ENCODE measurements around the gene PPP3R1. TPM values are rescaled to one million over a fixed set of nuclear protein-coding genes. Genes with fewer than 3 reads are reported as not detected.

Gene PPP3R1, protein sequence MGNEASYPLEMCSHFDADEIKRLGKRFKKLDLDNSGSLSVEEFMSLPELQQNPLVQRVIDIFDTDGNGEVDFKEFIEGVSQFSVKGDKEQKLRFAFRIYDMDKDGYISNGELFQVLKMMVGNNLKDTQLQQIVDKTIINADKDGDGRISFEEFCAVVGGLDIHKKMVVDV
- 10 to 100 TPM; 78.5 to 79.6 TPM for total RNA-seq

DNA sequence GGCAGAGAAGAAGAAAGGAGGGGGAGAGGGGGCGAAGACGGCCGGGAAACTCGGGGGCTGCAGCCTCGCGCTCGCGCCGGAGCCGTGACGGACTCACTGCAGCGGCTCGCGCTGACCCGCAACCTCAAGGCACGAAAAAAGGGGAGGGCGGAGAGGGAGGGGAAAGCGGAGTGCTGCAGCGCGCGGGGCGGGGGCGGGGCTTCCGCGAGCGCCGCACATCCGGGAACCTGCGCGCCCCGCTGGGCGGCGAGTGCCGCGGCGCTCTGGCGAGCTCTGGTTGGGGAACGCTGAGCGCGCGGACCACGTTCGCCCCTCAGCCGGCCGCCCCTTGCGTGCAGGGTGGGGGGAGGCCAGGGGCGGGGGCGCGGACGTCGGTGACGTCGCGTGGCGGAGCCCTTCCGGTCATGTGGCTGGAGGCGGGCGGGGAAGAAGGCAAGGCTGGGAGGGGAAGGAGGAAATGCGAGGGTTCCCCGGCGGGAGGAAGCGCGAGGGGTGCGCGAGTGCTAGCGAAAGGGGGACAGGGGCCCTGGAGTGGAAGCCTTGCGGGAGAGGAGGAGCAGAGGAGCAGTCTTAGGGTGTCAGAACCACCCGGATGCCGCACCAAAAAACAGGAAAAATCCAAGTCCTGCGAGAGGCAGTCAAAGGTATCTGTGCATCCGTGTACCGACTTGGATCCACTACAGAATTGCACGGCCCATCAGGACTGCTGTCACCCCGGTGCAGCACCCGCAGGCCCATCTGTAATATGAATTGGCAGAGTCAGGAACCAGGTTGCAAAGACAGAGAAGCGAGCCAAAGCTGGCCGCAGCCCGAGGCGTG is at the start of gene PPP3R1:
PPP3R1 (minus strand) TSS at position 133 of the 819 bp plus-strand sequence. CDS start 405 bp downstream, outside the sequence.
- Mint-ChIP-seq H3K4me1 (peaks cover 41% of the 10 kb centered on the region), H3K27ac (peak within 1 kb of the TSS; percentile 99), H3K9me3 (no peaks in the 10 kb centered on the region), H3K4me3 (peak within 1 kb of the TSS; percentile 98), H3K36me3 (ENCODE audit: low read depth) (peaks cover 12% of the 10 kb centered on the region), H3K27me3 (peaks cover 5% of the 10 kb centered on the region)
- ChIA-PET CTCF (interaction anchor here (1.0 to 1.5 kb wide), 3 partner anchors 16 to 131 kb away, joined by 3 to 5 read pairs (median 4); no protein-coding TSS in a partner anchor), POLR2A (interaction anchor here (0.6 kb wide), 3 partner anchors 16 to 1112 kb away, joined by 3 to 5 read pairs (median 3); no protein-coding TSS in a partner anchor)
- DNase-seq, result peak; percentile 95

DNA sequence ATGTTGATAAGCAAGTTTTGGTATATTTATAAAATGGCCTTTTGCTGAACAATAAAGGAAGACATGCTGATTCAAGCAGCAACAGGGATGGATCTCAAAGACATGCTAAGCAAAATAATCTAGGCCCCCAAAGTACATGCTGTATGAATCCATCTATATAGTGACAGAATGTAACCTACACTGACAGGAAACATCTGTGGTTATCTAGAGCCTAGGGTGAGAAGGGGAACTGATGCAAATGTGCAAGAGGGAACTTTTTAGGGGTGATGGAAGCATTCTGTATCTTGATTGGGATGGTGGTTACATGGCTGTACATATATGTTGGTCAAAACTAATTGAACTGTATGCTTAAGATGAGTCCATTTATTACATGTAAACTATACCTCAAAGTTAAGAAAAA is 43.2 kb upstream of the PPP3R1 start:
- Mint-ChIP-seq H3K27ac (no peak overlapping the region), H3K36me3 (ENCODE audit: low read depth) (no peaks in the 10 kb centered on the region), H3K4me3 (no peak overlapping the region), H3K27me3 (peaks cover 6% of the 10 kb centered on the region), H3K9me3 (no peaks in the 10 kb centered on the region), H3K4me1 (no peaks in the 10 kb centered on the region)
- ChIA-PET CTCF (no interaction called here), POLR2A (no interaction called here)
- no peak for DNase-seq

DNA sequence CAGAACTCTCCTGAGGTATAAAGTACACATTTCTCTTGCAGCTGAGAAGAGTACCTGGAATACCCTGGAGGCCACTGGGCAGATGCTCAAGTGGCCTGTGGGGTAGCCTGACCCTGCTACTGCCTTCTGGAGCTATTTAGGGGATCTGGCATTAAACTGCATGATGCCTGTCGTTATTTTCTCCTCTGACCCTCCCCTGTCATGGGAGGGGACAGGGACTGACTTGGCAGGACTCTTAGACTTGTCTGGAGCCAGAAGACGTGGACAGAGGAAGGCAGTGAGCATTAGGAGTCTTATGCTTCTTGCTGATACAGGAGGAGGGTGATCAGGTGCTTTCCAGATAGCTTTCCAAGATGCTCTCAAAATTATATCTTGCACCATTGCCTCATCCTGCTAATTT is 42.6 kb upstream of the PPP3R1 start:
- H3K4me3 Mint-ChIP-seq, result no peak overlapping the region
- no peak overlapping the region for H3K27ac Mint-ChIP-seq
- H3K36me3 Mint-ChIP-seq (ENCODE audit: low read depth), result no peaks in the 10 kb centered on the region
- ChIA-PET POLR2A (no interaction called here), CTCF (no interaction called here)
- DNase-seq, result no peak
- no peaks in the 10 kb centered on the region for H3K4me1 Mint-ChIP-seq
- H3K9me3 Mint-ChIP-seq, result no peaks in the 10 kb centered on the region
- H3K27me3 Mint-ChIP-seq, result peaks cover 6% of the 10 kb centered on the region

DNA sequence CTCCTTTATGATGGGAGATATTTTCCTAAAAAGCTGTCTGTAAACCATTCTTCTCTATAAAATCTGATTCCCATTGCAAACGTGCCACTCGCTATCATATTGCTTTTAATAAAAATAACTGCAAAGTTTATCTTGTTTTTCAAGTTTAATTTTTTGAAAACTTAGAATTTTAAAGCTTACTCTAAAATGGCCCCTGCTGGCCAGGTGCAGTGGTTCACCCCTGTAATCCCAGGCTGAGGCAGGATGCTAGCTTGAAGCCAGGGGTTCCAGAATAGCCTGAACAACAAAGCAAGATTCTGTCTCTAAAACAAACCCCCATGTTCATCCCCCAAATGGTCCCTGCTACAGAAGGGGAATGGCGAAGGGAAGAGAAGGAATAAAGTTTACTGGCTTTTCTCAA is 41.9 kb upstream of the PPP3R1 start:
- ChIA-PET POLR2A (no interaction called here), CTCF (no interaction called here)
- peaks cover 3% of the 10 kb centered on the region for H3K27me3 Mint-ChIP-seq

DNA sequence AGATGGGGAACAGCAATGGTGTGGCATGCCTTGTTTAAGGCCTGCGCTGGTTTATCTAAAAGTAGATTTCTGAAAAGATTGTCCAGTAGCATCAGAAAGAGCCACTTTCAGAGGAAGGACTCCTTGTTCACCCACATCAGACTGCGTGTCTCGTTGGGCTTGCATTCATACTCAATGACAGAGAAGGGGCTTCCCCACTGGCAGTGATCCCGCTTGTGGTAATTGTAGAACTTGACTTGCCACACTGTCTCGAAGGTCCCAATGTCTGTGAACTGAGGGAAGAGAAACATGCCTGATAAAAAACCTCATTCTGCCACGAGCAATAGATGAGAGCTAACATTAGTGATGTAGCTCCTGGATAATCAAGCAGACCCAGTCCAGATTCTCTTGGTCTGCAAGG is 41.4 kb upstream of the PPP3R1 start:
- Mint-ChIP-seq H3K4me1 (no peaks in the 10 kb centered on the region), H3K36me3 (ENCODE audit: low read depth) (no peaks in the 10 kb centered on the region), H3K27me3 (peaks cover 3% of the 10 kb centered on the region), H3K9me3 (no peaks in the 10 kb centered on the region), H3K27ac (no peak overlapping the region), H3K4me3 (no peak overlapping the region)
- POLR2A ChIA-PET, result no interaction called here
- CTCF ChIA-PET, result no interaction called here
- DNase-seq, result no peak

More for the DNA sequence above, 41.9 kb upstream of the PPP3R1 start:
- no peaks in the 10 kb centered on the region for H3K36me3 Mint-ChIP-seq (ENCODE audit: low read depth)
- no peaks in the 10 kb centered on the region for H3K4me1 Mint-ChIP-seq
- DNase-seq, result no peak
- no peak overlapping the region for H3K4me3 Mint-ChIP-seq
- H3K27ac Mint-ChIP-seq, result no peak overlapping the region
- H3K9me3 Mint-ChIP-seq, result no peaks in the 10 kb centered on the region

DNA sequence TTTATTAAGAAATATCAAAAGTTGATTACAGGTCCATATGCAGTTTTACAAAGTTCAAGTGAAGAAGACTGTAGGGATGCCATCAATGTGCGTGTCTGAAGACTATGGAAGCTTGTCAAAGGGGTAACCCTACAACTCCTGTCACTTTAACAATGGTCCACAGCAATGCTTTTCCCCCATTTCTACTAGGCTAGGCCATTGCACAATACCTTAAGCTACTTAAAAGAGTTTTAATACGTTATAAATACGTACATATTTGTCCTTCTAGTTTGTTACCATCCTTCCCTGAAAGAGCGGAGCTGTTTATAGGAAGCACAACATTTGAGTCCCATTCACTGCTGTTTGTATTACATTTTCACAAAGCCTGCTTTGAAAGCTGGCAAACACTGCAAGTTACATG is 40.7 kb upstream of the PPP3R1 start:
- POLR2A ChIA-PET, result no interaction called here
- Mint-ChIP-seq H3K36me3 (ENCODE audit: low read depth) (no peaks in the 10 kb centered on the region), H3K27ac (no peak overlapping the region), H3K9me3 (no peaks in the 10 kb centered on the region), H3K27me3 (peaks cover 7% of the 10 kb centered on the region), H3K4me1 (no peaks in the 10 kb centered on the region), H3K4me3 (no peak overlapping the region)
- DNase-seq, result no peak
- CTCF ChIA-PET, result interaction anchor here (1.2 kb wide), 1 partner anchor 27 kb away, joined by 3 read pairs; the partner anchor contains the start of gene CNRIP1

DNA sequence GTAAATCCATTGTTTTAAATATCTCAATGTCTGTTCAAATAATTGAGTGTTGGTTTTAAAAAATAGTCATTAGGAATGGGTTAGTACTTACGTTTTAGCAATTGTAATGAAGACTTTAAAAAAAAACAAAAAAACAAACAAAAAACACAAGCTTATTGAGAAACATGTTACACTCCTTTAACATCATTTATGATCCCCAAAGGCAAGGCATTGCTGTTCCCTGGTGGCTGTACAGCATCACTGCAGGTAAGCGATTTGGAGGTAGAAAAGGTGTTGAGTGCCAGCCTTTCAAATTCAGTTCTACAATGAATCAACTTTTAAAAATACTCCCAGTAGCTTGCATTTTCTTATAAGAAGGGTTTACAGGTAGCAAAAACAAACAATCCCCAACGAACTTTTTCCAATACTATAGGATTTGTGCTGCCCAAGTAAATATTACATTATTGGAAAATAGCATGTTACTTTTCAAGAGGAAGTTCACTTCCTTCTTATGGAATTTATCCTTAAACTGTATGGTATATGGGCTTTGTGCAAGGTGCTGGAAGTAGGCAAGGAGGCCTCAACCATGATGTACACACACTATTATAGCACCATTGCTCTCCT is 39.9 kb upstream of the PPP3R1 start:
- H3K27ac Mint-ChIP-seq, result no peak overlapping the region
- peak; percentile 42 for DNase-seq
- POLR2A ChIA-PET, result no interaction called here

DNA sequence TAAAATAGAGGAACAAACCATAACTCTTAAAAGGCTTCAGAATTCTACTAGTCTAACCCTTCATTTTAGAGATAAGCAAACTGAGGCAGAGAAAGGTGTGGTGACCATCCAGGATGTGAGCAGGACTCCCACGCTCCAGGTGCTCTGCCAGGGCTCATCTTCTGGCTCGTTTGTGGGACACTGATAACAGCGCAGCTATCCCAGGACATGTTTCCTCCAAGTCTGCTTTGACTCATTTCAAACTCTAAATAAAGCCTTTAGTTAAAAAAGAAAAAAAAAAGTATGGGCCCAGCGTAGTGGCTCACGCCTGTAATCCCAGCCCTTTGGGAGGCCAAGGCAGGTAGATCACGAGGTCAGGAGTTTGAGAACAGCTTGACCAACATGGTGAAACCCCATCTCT is 39.0 kb upstream of the PPP3R1 start:
- POLR2A ChIA-PET, result no interaction called here

More for the DNA sequence above, 39.9 kb upstream of the PPP3R1 start:
- Mint-ChIP-seq H3K9me3 (no peaks in the 10 kb centered on the region), H3K27me3 (peaks cover 14% of the 10 kb centered on the region), H3K36me3 (ENCODE audit: low read depth) (no peaks in the 10 kb centered on the region), H3K4me3 (no peak overlapping the region), H3K4me1 (no peaks in the 10 kb centered on the region)
- CTCF ChIA-PET, result interaction anchor here (0.7 to 1.5 kb wide), 3 partner anchors 10 to 106 kb away, joined by 3 read pairs; partner anchors contain the start of gene CNRIP1

DNA sequence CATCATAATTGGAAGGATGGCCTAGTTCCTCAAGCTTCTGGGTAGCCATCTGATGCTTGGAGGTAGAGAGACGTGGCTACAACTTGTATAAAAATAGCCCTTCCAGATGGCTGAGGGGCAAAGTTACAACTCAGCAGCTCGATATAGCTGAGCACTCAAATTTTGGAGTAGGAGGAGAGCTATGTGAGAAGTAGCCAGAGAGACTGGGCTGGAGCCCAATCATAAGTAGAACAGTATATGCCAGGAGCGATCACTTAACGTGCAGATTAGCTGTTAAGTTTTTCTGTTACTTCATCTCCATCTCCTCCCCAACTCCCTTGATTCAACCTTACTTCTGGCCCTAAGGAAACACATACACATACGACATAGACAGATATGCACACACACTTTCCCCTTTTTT is 38.6 kb upstream of the PPP3R1 start:
- no peak overlapping the region for H3K27ac Mint-ChIP-seq
- no peak for DNase-seq
- no peaks in the 10 kb centered on the region for H3K9me3 Mint-ChIP-seq
- H3K27me3 Mint-ChIP-seq, result peaks cover 22% of the 10 kb centered on the region
- H3K4me3 Mint-ChIP-seq, result no peak overlapping the region
- ChIA-PET POLR2A (no interaction called here), CTCF (interaction anchor here (0.6 kb wide), 1 partner anchor 229 kb away, joined by 5 read pairs; no protein-coding TSS in a partner anchor)
- H3K36me3 Mint-ChIP-seq (ENCODE audit: low read depth), result no peaks in the 10 kb centered on the region
- H3K4me1 Mint-ChIP-seq, result no peaks in the 10 kb centered on the region

More for the DNA sequence above, 39.0 kb upstream of the PPP3R1 start:
- Mint-ChIP-seq H3K36me3 (ENCODE audit: low read depth) (no peaks in the 10 kb centered on the region), H3K27ac (no peak overlapping the region), H3K9me3 (no peaks in the 10 kb centered on the region), H3K4me1 (no peaks in the 10 kb centered on the region), H3K27me3 (peaks cover 18% of the 10 kb centered on the region), H3K4me3 (no peak overlapping the region)
- CTCF ChIA-PET, result interaction anchor here (0.6 to 1.5 kb wide), 2 partner anchors 105 to 229 kb away, joined by 3 to 5 read pairs; no protein-coding TSS in a partner anchor
- DNase-seq, result no peak

DNA sequence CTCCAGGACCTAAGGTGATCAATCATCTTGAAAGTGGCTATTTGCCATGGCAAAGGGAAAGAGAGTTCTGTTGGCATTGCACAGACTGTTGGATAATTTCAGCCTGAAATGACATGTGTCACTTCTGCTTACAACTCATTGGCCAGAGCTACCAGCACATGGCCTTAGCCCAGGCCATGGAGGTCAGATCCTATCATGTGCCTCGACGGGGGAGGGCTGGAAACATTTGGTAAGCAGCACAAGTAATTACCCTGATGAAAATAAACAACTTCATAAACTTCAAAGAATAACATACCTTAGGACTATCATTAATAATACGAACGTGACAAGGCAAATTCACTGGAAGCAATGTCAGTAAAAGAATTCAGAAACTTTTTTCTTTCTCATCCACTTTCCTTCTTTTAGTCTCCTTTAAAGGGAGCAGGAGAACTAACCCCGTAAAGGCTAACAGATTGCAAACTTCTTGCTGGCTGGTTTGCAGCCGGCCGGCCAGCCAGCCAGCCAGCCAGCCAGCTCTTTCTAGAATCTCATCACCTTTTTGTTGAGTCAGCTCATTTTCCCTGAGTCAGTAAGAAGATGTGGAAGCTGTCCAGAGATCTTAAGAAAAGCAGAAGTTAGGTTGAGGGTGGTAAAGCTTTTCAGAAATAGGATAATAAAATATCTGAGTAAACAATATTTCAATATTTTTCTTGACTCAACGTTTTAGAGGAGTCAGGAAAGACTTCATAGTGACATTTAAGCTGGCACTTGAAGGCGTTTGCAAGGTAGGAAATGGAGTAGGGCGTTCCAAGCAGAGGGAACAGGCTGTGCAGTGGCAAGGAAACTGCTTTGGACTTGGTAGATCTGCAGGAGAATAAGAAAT is 35.5 kb upstream of the PPP3R1 start:
- H3K27me3 Mint-ChIP-seq, result peaks cover 24% of the 10 kb centered on the region
- ChIA-PET CTCF (interaction anchor here (1.0 kb wide), 1 partner anchor 11 kb away, joined by 3 read pairs; no protein-coding TSS in a partner anchor), POLR2A (no interaction called here)

DNA sequence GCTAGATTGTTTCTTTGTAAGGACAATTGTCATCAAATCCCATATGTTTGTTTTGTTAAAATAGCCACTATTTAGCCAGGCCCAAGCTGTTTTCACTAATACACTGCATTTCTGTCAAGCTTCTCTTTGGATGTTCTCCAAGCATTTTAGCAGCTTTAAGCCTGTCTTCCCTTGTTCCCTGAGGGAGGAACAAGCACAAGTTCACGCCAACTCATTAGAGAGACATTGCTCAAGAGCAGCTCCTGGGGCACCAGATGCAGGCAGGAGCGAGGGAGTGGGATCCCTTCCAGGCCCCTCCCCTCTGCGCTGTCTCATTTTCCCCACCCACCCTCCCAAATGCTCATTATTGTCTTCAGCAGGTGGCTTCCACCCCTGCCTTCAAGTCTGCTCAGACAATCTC is 32.6 kb upstream of the PPP3R1 start:
- Mint-ChIP-seq H3K27me3 (peaks cover 30% of the 10 kb centered on the region), H3K4me3 (no peak overlapping the region), H3K27ac (no peak overlapping the region), H3K36me3 (ENCODE audit: low read depth) (no peaks in the 10 kb centered on the region), H3K9me3 (no peaks in the 10 kb centered on the region), H3K4me1 (no peaks in the 10 kb centered on the region)
- ChIA-PET POLR2A (no interaction called here), CTCF (interaction anchor here (0.6 kb wide), 2 partner anchors 21 to 345 kb away, joined by 3 read pairs; no protein-coding TSS in a partner anchor)
- no peak for DNase-seq

More for the DNA sequence above, 35.5 kb upstream of the PPP3R1 start:
- Mint-ChIP-seq H3K27ac (no peak overlapping the region), H3K36me3 (ENCODE audit: low read depth) (no peaks in the 10 kb centered on the region), H3K4me3 (no peak overlapping the region), H3K9me3 (no peaks in the 10 kb centered on the region), H3K4me1 (no peaks in the 10 kb centered on the region)
- DNase-seq, result no peak

DNA sequence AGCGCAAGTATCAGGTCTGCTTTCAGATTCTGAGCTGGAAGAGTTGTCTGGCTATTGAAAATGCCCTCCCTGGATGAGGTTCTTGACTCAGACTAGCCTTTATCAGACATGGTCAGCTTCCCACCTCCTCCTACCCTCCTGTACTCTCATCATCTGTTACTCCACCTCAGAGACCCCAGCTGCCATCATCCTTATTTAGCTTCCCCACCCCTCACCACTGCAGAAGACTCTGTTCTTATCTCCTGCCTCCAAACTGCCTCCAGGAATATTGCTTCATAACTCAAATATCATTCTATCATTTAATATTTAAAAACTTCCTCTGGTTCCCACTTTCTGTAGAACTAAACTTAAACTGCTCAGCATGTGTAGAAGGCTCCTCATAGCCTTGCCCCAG is 31.1 kb upstream of the PPP3R1 start:
- H3K27me3 Mint-ChIP-seq, result peaks cover 29% of the 10 kb centered on the region
- CTCF ChIA-PET, result interaction anchor here (0.6 to 1.7 kb wide), 3 partner anchors 14 to 126 kb away, joined by 3 to 5 read pairs (median 4); partner anchors contain the start of gene PNO1
- H3K9me3 Mint-ChIP-seq, result no peaks in the 10 kb centered on the region
- H3K4me3 Mint-ChIP-seq, result no peak overlapping the region
- POLR2A ChIA-PET, result no interaction called here
- no peaks in the 10 kb centered on the region for H3K36me3 Mint-ChIP-seq (ENCODE audit: low read depth)
- DNase-seq, result no peak
- no peak overlapping the region for H3K27ac Mint-ChIP-seq
- H3K4me1 Mint-ChIP-seq, result no peaks in the 10 kb centered on the region

All from activated CD4-positive, alpha-beta T cell treated with anti-CD3 and anti-CD28 coated beads, Interleukin-2, amount 10 ng/mL, durations not matched to agents 7 days and 5 days (primary cell).